GM19099 (cell line): ENCODE data around the gene MGA.

ENCODE experiments used
- POLR2A ChIP-seq: IDR thresholded peaks from 3 replicates; pipeline ENCODE4 v1.6.1; 2011; ENCODE audit warnings: low read depth; ENCODE audit not compliant: insufficient read length; ENCODE audit errors: extremely low read depth

MGA gene

DNA sequence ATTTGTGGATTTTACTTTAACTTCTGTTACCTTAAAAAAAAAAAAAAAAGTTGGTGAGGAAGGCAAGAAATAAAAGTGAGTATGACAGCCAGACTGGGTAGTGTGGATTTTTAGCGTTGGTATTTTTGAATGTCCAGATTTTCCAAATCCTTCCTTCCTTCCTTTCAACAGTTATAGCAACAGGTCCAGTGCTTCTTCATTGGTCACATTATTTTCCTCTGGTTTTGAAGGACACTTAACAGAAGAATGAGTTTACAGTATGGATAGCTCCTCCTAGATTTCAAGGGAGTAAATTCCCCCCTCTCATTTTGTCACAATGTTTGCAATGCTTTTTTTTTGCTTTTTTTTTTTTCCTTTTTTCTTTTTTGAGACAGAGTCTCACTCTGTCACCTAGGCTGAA, 120.5 kb downstream of the MGA start:
- TF ChIP-seq POLR2A = no peak

- no peak for TF ChIP-seq POLR2A
These were observed 122.4 kb downstream of the MGA start for GRCh38 chr15:41782371-41783282.

DNA sequence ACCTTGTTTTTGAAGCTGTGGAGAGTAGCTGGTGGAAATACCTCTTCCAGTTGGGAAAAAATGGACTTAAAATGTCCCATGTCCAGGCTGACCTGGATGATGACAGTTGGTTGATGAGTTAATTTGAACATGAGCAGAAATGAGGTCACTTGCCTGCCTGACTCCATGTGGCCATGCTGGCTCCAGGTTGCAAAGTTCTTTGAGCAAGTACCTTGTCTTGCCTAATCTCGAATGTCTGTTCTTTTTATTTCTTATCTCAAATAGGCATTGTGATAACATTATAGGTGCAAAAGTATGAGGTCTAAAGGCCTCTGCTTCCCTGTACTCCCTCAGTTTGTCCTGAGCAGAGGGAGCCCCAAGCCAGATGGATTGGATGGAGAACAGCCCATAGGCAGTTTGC, 123.1 kb downstream of the MGA start:
- no peak for TF ChIP-seq POLR2A

DNA sequence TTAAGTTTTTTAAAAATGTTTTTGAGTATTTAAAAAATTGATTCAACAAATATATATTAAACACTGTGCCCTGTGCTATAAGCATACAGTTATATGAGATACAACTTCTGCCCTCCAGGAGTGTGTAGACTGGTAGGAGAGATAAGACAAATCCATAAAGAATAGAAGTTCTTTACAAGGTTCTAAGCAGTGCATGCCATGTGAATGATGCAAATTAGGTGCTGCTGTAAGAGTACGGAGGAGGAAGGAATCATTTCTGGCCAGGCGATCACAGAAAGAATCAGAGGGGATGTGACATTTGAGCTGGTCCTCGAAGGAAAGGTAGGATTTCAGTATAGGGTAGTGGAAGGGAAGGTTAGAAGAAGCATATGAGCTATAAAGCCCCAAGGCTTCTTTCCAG, 128.1 kb downstream of the MGA start:
- TF ChIP-seq POLR2A = no peak

GRCh38 chr15:41789236-41789635, 129.0 kb downstream of the MGA start:
- no peak for TF ChIP-seq POLR2A

DNA sequence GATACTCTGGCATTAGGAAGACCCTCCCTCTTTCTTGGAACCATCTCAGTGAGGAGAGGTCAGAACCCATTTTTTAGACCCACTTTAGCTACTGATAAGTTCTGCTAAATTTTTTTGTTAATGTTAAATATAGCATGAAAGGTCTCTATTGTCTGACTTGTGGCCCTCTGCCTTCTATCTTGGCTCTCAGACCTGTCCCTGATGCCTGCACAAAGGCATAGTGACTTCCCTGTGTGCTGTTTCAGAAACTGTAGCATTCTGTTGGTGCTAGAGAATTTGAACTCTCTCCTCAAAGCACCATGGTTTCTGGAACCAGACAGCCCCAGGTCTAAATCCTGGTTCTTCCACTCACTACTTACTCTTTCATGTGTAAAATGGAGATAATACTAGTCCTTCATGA, 129.5 kb downstream of the MGA start:
- TF ChIP-seq POLR2A = no peak

DNA sequence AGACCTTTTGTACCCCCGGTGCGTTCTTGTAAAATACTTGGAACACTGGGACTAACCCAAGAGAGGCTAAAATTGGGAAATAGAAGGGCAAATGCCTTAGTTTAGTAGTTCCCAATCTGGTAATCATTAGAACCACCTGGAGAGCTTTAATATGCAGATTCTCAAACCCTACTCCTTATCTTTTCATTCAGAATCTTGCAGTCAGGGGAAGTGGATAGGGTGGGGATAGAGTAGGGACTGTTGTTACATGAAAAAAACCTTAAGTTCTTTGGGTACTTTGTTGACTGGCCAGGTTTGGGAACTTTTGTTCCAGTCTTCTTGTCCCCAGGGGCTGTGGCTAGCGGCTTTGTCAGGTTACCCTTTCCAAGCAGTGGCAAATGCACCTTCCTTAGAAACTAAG, 130.0 kb downstream of the MGA start:
- no peak for TF ChIP-seq POLR2A

DNA sequence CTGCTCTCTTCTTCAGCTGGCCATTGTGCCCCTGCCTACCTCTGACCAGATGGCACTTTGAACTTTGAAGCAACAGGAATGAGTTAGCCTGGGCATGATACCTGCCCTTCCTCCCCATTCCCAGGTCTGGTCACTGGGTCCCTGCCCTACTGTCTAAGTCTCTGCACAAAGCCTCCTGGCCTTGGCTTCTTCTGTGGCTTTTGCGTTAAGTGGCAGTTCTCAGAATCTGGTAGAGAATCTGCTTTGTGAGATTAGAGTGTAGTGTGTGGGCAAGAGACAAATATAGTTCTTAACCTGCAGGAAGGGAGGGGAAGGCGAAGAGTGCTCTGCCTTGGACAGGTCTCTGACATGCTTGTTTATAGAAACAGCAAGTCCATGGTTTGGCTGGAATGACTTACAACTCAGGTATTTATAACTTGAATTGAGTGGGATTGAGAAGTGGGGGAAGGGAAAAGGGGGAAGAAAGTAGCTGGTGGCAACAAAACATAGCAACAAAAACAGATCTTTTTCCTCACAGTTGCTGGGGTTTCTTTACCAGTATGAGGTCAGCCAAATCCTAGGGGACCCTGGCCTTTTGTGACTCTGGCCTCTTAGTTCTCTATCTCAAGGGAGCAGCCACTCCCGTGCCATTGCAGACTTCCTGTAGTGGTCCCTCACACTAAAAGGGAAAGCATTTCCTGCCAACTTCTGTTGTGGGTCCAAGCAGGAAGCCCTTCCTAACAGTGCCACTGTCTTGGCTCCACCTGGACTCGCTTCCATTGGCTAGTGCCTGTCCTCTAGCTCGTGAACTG, 130.7 kb downstream of the MGA start:
- no peak for TF ChIP-seq POLR2A

GRCh38 chr15:41791547-41791937, 131.3 kb downstream of the MGA start:
- TF ChIP-seq POLR2A = no peak

- no peak for TF ChIP-seq POLR2A
These were observed 131.9 kb downstream of the MGA start for GRCh38 chr15:41792000-41792637.

DNA sequence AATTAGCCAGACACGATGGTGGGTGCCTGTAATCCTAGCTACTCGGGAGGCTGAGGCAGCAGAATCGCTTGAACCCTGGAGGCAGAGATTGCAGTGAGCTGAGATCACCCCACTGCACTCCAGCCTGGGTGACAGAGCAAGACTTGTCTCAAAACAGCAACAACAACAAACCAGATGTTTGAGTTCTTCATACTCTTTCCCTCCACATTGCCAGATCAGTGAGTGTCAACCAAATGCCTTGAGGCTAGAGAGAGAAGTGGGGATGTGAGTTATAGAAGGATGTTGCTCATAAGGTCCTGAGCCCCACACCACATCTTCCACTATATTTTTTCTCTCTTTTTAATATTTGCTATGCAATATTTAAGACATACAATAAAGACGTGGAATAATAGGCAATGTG, 133.9 kb downstream of the MGA start:
- no peak for TF ChIP-seq POLR2A

- no peak for TF ChIP-seq POLR2A
These were observed 136.0 kb downstream of the MGA start for GRCh38 chr15:41795996-41796856.

- TF ChIP-seq POLR2A = no peak
These were observed 137.2 kb downstream of the MGA start for GRCh38 chr15:41797201-41797944.

DNA sequence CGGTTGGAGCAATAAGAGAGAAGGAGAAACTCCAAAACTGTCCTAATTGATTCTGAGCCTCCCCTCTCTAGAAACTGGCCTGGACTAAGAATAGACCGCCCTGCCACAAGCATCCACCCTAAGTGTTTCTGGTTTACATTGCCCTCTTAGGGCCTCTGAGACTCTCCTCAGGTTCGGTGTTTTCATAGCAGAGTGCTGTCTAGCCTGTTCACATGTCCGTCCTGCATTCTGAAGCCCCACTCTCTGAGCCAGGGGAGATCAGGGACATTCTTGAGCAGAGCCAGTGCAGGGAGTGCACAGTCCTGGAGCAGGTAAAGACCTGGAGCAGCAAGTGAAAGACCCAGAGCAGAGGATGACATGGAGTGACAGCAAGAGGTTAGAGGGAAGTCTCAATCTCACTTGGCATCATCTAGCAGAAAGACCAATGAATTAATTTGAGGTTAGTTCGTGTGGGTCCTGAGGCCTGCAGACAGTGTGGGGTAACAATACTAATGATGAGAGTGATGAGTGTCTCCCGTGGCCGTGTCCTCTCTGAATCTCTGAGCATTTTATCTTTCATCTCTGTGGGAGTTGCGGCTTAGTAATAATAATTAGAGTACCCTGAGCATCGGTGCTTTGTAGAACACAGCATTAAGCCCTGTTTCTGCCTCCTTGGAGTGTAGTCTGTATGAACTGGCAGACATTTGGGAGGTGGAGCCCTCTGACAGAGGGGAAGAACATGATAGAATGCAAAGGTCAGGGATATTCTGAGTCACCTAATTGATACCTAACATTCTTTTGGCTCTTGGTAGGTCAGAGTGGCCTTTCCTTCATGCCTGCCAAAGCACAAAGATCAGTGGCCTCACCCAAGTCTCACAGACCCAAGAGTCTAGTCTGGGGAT, 138.6 kb downstream of the MGA start:
- no peak for TF ChIP-seq POLR2A

- TF ChIP-seq POLR2A = no peak
These were observed 139.2 kb downstream of the MGA start for GRCh38 chr15:41799488-41799805.
